ENCODE measurements around the gene THRAP3.
"Not testable (repeated sequence)": the region's sequence is repeated elsewhere in the genome, so short reads cannot be mapped to it uniquely, and the experiment has no call there.

THRAP3 gene

DNA sequence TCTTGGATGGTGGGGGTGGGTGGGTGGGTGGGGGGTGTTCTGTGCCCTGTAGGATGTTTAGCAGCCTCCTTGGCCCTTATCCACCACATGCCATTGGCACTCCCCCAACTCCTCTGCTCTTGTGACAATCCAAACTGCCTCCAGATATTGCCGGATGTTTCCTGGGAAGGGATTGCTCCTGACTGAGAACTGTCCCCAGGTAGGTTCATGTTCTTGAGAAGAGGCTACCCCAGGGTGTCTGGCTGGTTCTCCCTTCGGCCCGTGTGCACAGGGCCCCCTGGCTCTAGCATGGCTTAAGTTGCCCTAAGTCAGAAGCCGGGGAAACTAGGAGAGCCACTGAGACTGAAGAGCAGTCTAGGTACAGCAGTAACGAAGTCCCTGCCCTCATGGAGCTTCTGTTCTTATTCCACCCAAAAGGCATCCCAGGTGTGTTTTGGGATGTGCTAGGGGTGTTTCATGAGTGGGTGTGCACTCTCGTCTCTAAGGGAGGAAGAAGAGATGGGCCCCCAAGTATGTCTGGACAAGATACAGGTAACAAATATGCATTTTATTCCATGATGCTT lies 19.8 kb upstream of the THRAP3 start:
- DNase-seq (ENCODE audit: low read depth, low spot score) = no peak

DNA sequence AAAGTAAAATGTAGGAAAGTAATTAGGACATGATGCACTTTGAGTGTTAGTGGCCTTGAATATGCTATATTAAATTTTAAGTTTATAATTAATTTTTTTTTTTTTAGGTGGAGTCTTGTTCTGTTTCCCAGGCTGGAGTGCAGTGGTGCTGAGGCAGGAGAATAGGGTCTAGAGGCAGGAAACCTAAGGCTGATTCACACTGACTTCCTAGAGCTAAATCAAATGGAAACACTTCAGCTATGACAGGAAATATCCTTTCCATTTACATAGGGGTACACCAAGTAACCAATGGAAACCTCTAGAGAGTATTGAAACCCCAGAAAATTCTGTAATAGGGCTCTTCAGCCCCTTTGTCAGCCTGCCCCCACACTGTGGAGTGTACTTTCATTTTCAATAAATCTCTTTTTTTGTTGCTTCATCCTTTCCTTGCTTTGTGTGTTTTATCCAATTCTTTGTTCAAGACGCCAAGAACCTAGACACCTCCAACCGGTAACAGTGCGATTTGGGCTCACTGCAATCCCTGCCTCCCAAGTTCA lies 17.9 kb upstream of the THRAP3 start:
- no peak for DNase-seq (ENCODE audit: low read depth, low spot score)

GRCh38 chr1:36207339-36207738 lies 16.9 kb upstream of the THRAP3 start:
- DNase-seq (ENCODE audit: low read depth, low spot score) = no peak

- no peak for DNase-seq (ENCODE audit: low read depth, low spot score)
These were observed 15.1 kb upstream of the THRAP3 start for GRCh38 chr1:36208978-36209703.

- DNase-seq (ENCODE audit: low read depth, low spot score) = no peak
These were observed 12.9 kb upstream of the THRAP3 start for GRCh38 chr1:36211307-36211706.

DNA sequence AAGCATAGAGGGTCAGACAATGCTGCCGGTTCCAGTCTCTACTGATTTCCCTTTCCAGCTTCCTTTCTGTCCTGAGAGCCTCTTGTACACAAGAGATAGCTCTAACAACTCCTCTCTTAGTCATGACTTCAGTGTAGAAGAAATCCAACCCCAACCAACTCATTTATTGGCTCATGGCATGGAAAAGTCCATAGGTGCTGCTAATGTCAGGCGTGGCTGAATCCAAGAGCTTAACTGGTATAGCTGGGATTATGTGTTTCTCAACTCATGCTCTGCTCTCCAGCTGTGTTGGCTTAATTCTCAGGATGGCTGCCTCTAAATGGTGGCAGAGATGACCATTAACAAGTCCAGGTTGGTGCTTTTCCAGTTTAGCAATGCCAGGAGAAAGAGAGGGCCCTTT lies 12.4 kb upstream of the THRAP3 start:
- DNase-seq (ENCODE audit: low read depth, low spot score) = no peak

GRCh38 chr1:36212782-36213181 lies 11.5 kb upstream of the THRAP3 start:
- no peak for DNase-seq (ENCODE audit: low read depth, low spot score)

DNA sequence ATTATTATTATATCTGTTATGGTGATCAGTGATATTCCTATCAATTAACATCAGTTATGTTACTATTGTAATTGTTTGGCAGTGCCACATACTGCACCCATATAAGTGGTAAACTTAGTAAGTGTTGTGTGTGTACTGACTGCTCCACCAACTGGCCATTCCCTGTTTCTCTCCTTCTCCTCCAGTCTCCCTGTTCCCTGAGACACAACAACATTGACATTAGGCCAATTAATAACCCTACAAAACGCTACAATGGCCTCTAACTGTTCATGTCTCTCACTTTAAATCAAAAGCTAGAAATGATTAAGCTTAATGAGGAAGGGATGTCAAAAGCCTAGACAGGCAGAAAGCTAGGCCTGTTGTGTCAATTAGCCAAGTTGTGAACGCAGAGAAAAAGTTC lies 6.6 kb upstream of the THRAP3 start:
- DNase-seq (ENCODE audit: low read depth, low spot score) = no peak

DNA sequence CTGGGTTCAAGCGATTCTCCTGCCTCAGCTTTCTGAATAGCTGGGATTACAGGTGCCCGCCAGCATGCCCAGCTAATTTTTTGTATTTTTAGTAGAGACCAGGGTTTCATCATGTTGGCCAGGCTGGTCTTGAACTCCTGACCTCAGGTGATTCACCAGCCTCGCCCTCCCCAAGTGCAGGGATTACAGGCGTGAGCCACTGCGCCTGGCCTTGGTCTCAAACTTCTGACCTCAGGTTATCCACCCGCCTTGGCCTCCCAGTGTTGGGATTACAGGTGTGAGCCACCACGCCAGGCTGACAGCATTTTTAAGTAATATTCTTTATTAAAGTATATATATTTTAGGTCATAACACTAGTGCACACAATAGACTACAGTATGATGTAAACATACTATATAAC lies 2.3 kb upstream of the THRAP3 start:
- DNase-seq (ENCODE audit: low read depth, low spot score) = not testable (repeated sequence)

GRCh38 chr1:36222481-36223380 lies 1.5 kb upstream of the THRAP3 start:
- no peak for DNase-seq (ENCODE audit: low read depth, low spot score)

GRCh38 chr1:36223381-36223995 lies 755 bp upstream of the THRAP3 start:
- DNase-seq (ENCODE audit: low read depth, low spot score) = no peak

DNA sequence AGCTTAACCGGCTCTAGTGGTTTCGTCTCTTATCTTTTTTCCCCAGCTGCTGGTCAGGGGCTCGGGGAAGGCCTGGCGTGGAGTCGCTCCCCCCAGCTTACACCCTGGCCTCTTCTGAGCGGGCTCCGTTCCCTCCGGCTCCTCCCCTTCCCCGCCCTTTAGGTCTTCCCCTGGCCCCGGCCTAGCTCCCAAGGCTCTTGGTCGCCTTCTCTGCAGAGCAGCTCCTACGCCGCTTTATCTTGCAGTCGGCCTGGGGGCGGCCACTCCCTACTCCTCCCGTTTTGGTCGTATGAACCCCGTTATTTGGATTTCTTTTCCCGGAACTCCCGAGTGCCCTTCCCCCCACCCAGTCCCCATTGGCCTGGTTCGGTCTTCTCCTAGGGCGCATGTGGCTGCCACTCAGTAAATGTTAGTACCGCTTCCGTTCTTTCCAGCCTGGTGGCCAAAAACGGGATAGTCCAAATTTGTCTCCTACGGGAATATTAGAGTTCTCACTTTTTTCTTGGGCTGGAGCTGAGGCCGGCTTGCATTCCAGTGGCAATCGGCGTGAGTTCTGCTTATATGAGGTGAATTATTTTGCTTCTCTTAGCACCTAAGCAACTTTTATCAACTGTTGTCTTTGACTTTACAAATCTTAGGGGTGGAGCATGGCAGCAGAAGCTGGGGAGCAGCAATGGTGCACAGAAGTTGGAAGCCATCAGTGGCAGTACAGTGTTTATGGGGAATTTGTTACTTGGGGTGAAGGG lies 467 bp downstream of the THRAP3 start:
- DNase-seq (ENCODE audit: low read depth, low spot score) = no peak

GRCh38 chr1:36225283-36225899 lies 1.1 kb downstream of the THRAP3 start:
- no peak for DNase-seq (ENCODE audit: low read depth, low spot score)

DNA sequence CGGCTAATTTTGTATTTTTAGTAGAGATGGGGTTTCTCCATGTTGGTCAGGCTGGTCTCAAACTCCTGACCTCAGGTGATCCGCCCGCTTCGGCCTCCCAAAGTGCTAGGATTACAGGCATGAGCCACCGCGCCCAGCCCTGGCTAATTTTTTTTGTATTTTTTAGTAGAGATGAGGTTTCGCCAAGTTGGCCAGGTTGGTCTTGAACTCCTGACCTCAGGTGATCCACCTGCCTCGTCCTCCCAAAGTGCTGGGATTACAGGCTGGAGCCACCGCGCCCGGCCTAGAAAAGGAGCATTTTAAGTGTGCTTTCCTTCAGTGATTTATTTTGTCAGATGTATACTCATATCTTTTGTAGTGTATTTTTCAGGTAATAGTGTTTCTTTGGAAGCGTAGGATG lies 6.0 kb downstream of the THRAP3 start:
- not testable (repeated sequence) for DNase-seq (ENCODE audit: low read depth, low spot score)

- no peak for DNase-seq (ENCODE audit: low read depth, low spot score)
These were observed 6.9 kb downstream of the THRAP3 start for GRCh38 chr1:36231191-36231590.

- no peak for DNase-seq (ENCODE audit: low read depth, low spot score)
These were observed 8.2 kb downstream of the THRAP3 start for GRCh38 chr1:36232212-36233095.

DNA sequence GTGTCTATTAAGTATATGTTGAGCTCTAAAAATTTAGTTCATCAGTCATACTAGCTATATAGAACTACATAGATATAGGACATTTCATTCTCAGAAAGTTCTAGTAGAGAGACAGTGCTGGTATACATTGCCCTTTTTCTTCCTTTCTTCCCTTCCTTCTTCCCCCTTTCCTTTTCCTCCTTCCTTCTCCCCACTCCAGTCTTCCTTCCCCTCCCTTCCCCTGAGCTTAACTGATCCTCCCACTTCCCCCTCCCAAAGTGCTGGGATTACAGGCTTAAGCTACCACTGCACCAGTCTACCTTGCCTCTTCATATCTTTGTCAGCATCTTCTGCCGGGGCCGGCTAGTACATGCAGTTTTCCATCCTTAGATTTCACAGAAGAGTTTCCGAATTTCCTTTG lies 12.1 kb downstream of the THRAP3 start:
- DNase-seq (ENCODE audit: low read depth, low spot score) = no peak

DNA sequence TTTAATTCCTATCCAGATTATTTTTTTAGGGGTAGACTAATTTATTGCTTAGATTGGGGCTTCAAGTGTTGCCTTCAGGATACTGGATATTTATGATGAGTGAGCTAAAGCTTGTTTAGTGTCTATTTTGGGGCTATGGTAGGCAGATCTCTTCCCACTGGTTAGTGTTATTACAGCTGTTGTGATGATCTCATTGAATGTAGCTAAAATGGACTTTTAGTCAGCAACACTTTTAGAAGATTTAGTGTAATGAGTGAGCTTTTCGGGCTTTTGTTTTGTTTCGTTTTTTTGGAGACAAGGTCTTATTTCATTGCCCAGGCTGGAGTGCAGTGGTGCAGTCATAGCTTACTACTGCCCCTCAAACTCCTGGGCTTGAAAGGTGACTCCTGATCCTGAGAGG lies 14.2 kb downstream of the THRAP3 start:
- no peak for DNase-seq (ENCODE audit: low read depth, low spot score)

DNA sequence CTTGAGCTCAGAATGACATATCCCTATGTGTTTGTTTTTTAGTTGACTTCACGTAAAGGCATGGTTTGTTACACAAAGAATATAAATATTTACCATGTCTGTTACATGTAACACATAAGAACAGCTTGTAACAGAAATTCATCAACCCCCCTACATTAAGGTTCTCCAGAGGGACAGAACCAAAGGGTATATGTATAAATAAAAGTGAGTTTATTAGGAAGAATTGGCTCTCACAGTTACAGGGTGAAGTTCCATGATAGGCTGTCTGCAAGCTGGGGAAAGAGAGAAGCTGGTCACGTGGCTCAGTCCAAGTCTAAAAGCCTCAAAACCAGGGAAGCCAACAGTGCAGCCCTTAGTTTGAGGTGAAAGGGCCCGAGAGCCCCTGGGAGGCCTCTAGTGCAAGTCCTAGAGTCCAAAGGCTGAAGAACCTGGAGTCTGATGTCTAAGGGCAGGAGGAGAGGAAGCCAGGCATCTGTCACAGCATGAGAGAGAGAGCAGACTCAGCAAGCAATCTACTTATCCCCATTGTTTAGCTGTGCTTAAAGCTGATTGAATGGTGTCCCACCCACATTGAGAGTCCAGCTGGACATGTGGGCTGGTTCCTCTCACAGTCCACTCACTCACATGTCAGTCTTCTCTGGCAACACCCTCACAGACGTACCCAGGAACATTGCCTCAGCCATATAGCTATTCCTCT lies 15.8 kb downstream of the THRAP3 start:
- no peak for DNase-seq (ENCODE audit: low read depth, low spot score)
